ENCODE data around the gene PMEPA1.

The PMEPA1 gene

DNA sequence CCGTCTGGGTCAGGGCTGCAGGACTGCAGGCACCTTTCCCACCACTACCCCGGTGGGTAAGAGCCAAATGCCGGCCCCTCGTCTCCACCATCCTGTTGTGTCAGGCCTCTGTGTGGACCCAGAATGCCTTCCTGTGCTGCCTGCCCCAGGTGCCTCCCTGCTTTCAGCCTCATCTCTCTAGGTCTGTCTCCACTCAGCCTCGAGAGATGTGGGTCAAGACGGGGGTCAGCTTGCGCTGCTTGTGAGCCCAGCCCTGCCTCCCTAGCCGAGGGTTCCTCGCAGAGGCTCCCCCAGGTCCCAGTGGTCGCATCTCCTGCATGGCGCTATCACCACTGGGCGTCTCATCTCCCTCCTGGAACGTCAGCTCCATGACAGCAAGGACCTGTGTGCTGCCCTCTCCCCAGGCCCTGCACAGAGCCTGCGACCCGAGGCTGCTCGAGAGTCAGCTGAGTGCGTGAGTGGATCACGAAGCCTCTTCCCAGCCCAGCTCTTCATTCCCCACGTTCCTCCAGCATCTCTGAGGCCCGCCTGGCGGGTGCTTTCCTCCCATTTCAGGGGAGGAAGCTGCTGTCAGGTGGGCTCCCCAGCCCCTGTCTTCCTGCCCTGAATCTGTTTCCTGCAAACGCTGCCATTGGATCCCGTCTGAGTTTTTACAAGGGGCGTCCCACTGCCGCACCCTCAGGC lies 50.8 kb downstream of the PMEPA1 start:
- peak overlapping the region; percentile 83 for H3K27ac ChIP-seq
- DNase-seq (ENCODE audit: low spot score): no peak
- TF ChIP-seq, protein P1, sequence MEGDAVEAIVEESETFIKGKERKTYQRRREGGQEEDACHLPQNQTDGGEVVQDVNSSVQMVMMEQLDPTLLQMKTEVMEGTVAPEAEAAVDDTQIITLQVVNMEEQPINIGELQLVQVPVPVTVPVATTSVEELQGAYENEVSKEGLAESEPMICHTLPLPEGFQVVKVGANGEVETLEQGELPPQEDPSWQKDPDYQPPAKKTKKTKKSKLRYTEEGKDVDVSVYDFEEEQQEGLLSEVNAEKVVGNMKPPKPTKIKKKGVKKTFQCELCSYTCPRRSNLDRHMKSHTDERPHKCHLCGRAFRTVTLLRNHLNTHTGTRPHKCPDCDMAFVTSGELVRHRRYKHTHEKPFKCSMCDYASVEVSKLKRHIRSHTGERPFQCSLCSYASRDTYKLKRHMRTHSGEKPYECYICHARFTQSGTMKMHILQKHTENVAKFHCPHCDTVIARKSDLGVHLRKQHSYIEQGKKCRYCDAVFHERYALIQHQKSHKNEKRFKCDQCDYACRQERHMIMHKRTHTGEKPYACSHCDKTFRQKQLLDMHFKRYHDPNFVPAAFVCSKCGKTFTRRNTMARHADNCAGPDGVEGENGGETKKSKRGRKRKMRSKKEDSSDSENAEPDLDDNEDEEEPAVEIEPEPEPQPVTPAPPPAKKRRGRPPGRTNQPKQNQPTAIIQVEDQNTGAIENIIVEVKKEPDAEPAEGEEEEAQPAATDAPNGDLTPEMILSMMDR (conservative IDR thresholded peaks at IDR 0.05; ENCODE audit: low read depth): no peak
- CTCF ChIA-PET: interaction anchor here (1.6 to 2.3 kb wide), 2 partner anchors 34 to 36 kb away, joined by 4 to 9 read pairs; no protein-coding TSS in a partner anchor
- POLR2A ChIA-PET (ENCODE audit: low non-redundant PET): no interaction called here

DNA sequence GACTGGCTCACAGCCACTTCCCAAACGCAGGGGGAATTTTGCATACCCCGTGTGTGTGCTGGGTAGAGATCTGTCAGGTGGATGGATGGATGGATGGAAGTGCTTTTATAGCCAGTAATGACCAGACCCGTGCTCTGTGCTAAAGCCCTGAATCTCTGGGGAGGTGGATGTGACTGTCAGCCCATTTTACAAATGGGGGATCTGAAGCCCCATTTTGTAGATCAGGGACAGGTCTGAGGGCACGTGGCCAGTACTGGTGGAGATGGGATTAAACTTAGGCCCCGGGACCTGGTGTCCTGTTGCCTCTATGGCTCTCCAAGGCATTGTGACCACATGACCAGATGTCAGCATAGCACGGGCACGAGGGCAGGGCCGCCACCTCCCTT lies 51.4 kb downstream of the PMEPA1 start:
- ChIA-PET POLR2A (ENCODE audit: low non-redundant PET) (no interaction called here), CTCF (interaction anchor here (1.6 to 2.3 kb wide), 2 partner anchors 35 to 36 kb away, joined by 4 to 9 read pairs; no protein-coding TSS in a partner anchor)
- TF ChIP-seq, protein P1 (conservative IDR thresholded peaks at IDR 0.05; ENCODE audit: low read depth): no peak
- DNase-seq (ENCODE audit: low spot score): no peak
- peak overlapping the region; percentile 83 for H3K27ac ChIP-seq

DNA sequence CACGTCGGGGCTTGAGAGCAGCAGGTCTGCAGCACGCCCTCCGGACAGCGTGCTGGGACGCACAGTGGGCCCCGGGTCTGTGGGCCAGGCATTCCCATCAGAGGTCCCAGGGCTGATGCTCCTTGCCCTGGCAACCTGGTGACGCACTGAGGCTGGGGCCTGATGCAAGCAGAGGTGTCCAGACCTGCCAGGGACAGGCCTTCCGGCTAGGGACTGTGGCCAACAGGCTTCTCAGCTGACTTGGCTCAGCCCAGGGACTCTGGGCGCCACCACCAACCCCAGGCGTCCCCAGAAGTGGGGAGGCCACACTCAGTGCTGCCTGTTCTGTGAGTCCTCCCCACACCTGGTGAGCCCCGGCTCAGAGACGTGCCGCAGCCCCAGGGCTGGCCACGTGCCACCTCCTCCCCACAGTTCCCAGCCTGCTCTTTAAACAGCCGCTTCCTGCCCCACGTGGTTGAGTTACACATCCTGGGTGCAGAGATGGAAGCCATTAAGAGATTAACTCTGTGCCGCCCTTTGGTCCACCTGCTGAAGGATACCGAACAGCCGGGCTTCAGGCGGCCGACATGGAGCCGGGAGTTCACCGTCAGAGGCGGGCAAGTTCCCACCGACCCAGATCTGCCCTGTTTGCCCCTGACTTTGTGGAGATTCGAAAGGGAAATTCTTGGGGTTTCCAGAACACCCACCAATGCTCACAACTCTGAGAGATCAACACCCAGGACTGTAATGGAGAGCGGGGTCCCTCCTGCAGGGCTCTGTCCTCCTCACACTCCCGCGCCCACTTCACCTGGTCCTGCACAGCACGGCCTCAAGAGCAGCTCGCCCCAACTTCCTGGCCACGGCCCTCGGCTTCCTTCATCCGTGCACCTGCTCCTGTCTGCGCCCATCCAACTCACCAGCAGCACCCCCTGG lies 52.0 kb downstream of the PMEPA1 start:
- ChIA-PET CTCF (interaction anchor here (0.9 to 2.3 kb wide), 3 partner anchors 35 to 484 kb away, joined by 3 to 9 read pairs (median 4); no protein-coding TSS in a partner anchor), POLR2A (ENCODE audit: low non-redundant PET) (no interaction called here)
- TF ChIP-seq, protein P1 (conservative IDR thresholded peaks at IDR 0.05; ENCODE audit: low read depth): no peak
- peak; percentile 97 for DNase-seq (ENCODE audit: low spot score)
- peak overlapping the region; percentile 83 for H3K27ac ChIP-seq

DNA sequence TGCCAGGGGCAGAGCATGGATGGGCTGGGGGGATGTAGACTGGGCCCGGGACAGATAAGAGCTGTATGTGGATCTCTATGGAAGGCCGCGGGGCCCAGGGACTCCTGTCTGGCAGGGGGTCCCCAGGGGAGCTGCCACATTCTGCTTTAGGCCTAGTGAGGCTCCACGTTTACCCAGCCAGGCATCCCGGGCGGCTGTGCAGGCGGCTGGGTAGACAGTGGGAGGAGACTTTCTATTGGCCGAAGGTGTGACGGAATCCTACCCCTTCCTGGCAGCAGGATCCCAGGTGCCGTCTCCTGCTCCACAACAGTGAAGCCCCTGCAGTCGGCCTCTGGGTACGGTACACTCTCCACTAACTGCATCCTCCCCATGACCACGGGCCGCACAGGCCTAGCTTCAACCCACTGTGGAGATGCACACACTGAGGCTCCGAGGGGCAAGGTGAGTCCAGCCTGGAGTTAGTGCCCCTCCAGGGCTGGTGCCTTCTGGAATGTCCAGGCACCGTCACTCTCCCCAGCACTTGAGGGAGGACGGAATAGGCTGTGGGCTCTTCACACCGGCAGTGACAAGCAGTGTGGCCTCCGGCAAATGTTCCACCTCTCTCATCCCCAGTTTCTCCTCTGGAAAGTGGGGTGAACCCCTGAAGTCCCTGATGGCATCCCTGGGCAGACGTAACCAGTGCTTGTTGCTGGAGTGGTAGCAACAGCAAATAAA lies 52.8 kb downstream of the PMEPA1 start:
- CTCF ChIA-PET: interaction anchor here (0.6 to 1.6 kb wide), 6 partner anchors 9 to 523 kb away, joined by 3 to 4 read pairs (median 4); no protein-coding TSS in a partner anchor
- TF ChIP-seq, protein P1 (conservative IDR thresholded peaks at IDR 0.05; ENCODE audit: low read depth): no peak
- H3K27ac ChIP-seq: peak overlapping the region; percentile 83
- POLR2A ChIA-PET (ENCODE audit: low non-redundant PET): no interaction called here
- no peak for DNase-seq (ENCODE audit: low spot score)

DNA sequence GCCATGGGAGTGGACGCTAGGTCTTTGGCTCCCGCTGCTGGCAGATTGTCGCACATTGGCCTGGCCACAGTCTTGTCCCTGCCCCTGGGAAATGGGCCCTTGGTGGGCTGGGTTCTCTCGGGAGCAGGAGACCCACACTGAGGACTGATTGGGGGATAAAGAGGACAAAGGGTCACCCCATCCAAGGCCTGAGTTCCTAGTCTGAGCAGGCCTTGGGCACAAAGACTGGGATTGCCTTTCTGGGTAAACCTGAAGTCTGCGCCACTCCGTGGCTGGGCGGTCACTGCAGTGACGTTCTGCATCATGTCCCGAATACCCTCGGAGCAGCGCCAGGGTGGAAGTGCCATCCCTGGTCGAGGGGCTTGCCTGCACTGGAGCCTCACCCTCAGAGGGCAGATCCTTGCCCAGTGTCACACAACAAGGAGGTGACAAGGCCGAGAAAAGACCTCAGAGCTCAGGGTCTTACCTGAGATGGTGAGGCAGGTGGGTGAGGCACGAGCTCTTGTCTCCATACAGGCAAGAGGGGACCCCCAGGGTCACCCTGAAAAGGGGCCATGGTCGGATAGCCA lies 53.5 kb downstream of the PMEPA1 start:
- TF ChIP-seq, protein P1 (conservative IDR thresholded peaks at IDR 0.05; ENCODE audit: low read depth): no peak
- no peak for DNase-seq (ENCODE audit: low spot score)
- H3K27ac ChIP-seq: peak overlapping the region; percentile 83
- ChIA-PET POLR2A (ENCODE audit: low non-redundant PET) (no interaction called here), CTCF (interaction anchor here (0.6 to 1.2 kb wide), 6 partner anchors 8 to 524 kb away, joined by 3 to 4 read pairs (median 3); no protein-coding TSS in a partner anchor)

Measured in RWPE1 (cell line).